ENCODE measurements around the gene STEAP1B.
A peak's percentile ranks its signal among the peaks of the same experiment; 100 is the strongest.
"Not testable (repeated sequence)": the region's sequence is repeated elsewhere in the genome, so short reads cannot be mapped to it uniquely, and the experiment has no call there.

The STEAP1B gene

DNA sequence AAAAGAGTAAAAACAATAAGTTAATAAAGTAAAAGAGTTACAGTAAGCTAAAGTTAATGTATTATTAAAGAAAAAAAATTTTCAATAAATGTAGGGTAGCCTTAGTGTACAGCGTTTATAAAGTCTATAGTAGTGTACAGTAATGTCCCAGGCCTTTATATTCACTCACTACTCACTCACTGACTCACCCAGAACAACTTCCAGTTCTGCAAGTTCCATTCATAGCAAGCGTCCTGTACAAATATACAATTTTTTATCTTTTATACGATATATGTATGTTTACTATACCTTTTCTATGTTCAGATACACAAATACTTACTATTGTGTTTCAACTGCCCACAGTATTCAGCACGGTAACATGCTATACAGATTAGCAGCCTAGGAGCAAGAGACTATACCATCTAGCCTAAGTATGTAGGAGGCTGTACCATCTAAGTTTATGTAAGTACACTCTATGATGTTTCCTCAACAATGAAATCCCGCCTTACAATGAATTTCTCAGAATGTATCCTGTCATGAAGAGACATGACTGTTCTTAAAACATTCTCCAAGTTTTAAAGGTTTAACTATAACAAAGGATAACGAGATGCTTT lies 3.6 kb downstream of the STEAP1B start:
- DNase-seq = not testable (repeated sequence)

GRCh38 chr7:22493160-22493925 lies 6.6 kb downstream of the STEAP1B start:
- DNase-seq = not testable (repeated sequence)

GRCh38 chr7:22488643-22489462 lies 11.1 kb downstream of the STEAP1B start:
- peak; percentile 59 for DNase-seq

DNA sequence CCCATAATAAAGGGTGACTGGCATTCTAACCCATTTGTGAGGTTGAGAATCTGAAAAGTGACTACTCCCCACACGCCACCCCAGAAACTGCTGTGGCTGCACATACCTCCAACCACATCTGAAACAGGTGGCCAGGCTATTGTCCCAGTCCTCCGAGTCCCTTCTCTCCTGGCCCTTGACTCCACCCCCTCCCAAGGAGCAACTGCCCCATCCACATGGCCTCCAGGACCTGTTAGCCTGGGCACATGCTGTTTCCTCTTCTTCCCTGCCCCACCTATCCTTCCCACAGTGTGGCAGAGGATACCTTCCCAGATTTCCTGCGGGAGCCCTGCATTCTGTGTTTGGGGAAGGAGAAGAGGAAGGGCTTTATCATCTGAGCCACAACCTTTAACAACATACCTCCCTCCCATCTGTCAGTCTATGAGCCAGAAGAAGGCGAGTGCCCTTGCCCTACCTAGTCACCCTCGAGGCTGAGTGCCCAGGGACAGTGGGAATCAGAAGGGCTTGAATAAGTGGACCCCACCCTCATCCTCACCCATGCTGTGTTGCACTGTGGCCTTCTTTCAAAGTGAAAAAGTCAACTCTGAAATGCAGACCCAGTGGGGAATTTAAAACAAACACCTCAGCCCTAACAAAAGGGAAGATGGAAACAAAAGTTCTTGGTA lies 11.9 kb downstream of the STEAP1B start:
- DNase-seq = no peak

DNA sequence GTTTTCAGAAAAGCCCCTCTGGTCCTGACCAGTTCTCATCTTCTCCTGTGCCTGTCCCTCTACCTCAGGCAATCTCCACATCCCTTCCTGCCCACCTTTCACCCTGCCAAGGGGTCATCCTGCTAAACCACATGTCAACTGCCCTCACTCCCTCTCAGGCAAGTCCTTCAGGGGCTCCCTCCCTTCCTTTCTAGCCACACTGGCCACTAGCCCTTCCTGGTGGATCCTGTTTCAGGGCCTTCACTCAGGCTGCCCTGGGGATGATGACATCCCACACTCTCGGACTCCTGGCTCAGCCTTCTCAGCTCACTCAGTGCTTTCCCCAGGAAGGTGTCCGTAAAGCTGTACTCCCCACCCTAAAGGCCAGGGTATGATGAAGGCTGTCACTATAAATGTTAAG lies 13.4 kb downstream of the STEAP1B start:
- DNase-seq = no peak

GRCh38 chr7:22485189-22485588 lies 14.8 kb downstream of the STEAP1B start:
- no peak for DNase-seq

DNA sequence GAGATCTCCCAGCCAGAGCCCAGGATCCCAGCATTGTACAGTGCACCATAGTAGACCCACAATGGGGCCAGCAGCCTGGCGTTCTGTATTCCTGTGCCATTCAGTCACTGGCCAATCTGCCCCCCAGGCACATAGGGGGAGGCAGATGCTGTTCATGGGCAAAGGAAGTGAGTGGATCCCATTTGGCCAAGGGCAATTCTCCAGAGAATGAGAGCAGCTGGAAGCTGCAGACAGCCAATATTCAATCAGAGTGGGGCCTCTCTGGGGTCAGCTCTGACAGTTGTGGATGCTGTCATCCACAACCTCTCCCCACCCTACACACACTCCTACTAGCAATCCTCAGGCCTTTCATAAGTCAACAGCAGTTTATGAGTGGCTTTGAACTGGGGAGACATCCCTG lies 17.5 kb downstream of the STEAP1B start:
- no peak for DNase-seq

GRCh38 chr7:22481726-22482125 lies 18.3 kb downstream of the STEAP1B start:
- no peak for DNase-seq

GRCh38 chr7:22480523-22481075 lies 19.4 kb downstream of the STEAP1B start:
- no peak for DNase-seq

DNA sequence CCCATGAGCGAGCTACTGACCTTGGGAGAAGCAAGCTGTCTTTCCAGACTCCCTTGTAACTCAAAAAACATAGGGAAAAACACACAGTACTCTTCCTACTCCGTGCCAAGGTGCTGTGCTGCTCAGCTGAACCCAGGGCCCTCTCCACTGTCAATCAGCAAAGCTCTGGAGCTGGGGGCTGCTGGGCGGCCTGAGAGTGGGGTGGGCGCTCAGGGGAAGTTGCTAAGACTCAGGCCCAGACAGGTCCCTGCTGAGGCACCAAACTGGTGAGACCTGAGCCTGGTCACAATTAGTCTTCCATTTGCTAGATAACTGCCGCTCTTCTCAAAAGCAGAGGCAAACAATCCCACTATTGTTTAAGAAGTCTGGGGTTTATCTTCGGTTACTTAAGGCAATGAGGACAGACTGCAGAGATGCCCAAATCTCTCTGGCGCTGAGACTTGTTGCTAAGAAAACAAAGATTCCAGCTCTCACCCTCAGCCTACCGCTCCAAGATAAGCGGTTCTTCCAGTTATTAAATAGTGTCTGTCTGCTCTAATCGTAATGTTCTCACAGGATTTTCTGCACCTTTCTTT lies 22.0 kb downstream of the STEAP1B start:
- no peak for DNase-seq

DNA sequence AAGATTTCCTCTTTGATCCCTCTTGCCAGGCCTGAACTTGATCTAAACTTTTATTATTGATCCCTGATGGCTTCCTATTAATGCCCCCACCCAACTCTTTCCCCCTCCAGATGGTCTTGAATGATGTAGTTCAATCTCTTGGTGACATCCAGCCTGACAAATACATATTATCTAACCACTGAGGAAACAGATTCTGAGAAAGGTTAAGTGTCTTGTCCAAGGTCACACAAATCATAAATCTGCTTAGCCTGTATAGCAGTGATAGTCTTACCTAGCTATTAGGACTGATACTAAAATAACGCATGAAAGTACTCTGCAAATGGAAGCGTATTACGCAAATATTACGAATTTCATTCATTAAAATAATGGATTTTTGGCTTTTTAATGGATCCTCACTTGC lies 22.7 kb downstream of the STEAP1B start:
- DNase-seq = no peak

DNA sequence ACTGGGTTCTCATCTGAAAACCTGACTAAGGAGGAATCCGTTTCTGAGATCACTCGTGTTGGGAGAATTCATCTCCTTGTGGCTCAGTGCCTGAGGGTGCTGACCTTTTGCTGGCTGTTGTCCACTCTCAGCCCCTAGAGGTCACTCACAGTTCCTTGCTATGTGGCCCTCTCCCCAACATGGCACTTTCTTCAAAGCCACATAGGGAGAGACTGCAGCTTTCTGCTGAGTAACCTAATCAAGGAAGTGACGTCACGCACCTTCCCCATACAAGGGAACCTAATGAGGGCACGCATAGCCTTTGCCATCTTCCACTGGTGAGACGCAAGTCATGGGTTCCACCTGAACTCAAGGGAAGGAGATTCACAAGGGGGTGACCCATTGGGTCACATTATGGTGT lies 23.2 kb downstream of the STEAP1B start:
- DNase-seq = no peak

DNA sequence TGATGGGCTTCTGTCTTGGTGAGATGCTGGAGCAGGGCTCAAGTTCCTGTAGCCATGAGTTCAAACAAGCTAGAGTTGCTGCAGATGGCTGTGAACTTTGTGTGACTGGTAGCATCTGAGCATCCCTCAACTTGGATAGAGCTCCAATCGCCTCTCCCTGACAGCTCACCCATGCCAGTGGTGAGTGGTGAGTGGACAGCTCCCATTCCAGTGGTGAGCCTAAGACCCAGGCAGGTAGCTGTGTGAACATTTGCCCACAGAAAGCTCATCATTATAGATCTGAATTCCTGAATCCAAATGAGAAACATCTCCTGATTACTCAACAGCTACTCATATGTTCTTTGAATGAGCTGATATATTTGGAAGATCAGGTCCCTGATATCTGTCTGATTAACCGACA lies 25.3 kb downstream of the STEAP1B start:
- DNase-seq = no peak

GRCh38 chr7:22470981-22471380 lies 29.0 kb downstream of the STEAP1B start:
- no peak for DNase-seq

GRCh38 chr7:22469371-22470143 lies 30.4 kb downstream of the STEAP1B start:
- no peak for DNase-seq

DNA sequence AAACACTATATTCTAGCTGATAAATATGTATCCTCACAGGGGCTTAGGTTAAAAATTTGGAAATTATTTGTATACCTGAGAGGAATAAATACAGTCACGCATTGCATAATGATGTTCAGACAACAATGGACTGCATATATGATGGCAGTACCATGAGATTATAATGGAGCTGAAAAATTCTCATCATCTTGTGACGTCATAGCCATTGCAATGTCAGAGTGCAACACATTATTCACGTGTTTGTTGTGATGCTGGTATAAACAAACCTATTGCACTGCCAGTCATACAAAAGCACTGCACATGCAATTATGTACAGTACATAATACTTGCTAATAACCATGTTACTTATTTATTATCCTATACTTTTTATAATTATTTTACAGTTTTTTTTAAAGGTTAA lies 31.4 kb downstream of the STEAP1B start:
- no peak for DNase-seq

DNA sequence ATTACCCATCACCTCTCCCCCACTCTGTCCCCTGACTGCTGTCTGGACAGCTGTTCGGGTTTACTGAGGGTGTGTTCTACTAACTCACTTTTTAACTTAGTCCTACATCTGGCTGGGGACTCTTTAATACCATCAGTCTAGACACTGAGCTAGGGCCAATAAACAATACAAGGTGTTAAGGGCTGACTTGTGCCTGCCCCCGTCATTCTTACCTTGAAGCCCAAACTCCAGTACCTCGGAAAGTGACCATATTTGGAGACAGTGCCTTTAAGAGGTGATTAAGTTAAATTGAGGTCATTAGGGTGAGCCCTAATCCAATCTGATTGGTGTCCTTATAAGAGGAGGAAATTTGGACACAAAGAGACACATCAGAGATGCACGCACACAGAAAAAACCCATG lies 35.7 kb downstream of the STEAP1B start:
- DNase-seq = no peak

DNA sequence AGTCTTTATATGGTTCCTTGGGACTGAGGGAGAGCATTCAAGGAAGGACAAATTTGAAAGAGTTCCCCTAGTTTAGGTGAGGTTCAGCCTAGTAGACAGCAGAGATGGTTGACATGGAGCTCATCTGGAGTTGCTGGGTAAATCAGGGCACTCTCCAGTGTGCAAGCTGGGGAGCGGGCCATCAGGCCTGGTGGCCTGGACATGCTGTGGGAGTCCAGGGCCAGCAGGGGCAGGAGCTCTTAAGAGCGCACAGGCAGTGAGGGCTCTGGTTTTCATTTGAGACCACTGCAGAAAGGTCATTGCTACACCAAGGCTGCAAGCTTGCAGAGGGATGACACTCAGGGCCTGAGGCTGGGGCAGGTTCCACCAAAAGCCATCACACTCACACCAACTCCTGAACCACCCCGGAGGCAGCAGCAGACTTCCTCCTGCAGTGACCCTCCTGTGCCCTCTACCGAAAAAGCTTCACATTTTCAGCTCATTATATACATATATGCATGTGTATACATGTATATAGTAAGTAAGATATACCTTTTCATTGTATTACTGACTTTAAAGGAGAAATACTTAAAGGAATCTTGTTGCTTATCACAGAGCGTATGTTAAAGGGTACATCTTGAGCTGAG lies 39.5 kb downstream of the STEAP1B start:
- DNase-seq = no peak

DNA sequence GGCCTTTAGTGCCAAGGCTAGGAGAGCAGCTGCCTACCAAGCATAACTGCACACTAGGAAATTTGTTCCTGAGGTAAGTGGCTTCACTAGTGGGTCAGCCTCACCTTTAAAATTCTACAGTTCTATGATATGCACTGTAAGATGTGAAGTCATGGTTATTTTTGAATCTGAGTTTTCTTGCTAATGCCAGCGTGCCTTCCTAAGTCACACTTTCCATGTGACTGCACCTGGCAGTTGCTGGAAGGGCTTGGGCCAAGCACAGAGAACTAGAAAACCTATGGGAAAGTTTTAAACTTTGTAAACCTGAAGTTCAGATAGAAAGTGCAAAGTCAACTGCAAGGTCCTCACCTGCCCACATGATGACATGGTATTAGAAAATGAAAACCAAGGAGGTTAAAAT lies 42.5 kb downstream of the STEAP1B start:
- DNase-seq = no peak

GRCh38 chr7:22454446-22454845 lies 45.5 kb downstream of the STEAP1B start:
- DNase-seq = no peak

- DNase-seq = no peak
Observed at GRCh38 chr7:22452960-22453558, 46.9 kb downstream of the STEAP1B start.

All from NCI-H1048 (cell line).